GM23338 (cell line): ENCODE results near the gene TFF1.

Experiments
- CREB1 ChIP-seq: fragments of 250-450 bp; sonication (Bioruptor Pico); IDR thresholded peaks from 2 replicates; pipeline ENCODE4 v1.5.0; 2020; ENCODE audit warnings: low read depth, mild to moderate bottlenecking, moderate library complexity
- EZH2 ChIP-seq: fragments of 200-600 bp; sonication (generic); IDR thresholded peaks from one replicate; pipeline ENCODE4 v1.8.0; 2017; ENCODE audit warnings: antibody characterized with exemption, mild to moderate bottlenecking, low read depth; ENCODE audit not compliant: unreplicated experiment
- EZH2phosphoT487 ChIP-seq: fragments of 200-600 bp; sonication (generic); IDR thresholded peaks from one replicate; pipeline ENCODE4 v1.8.1; 2018; ENCODE audit warnings: antibody characterized with exemption; ENCODE audit not compliant: unreplicated experiment
- JUNB ChIP-seq: IDR thresholded peaks from one replicate; pipeline ENCODE4 v1.6.1; 2016; ENCODE audit warnings: antibody characterized with exemption; ENCODE audit not compliant: unreplicated experiment
- POLR2AphosphoS5 ChIP-seq: IDR thresholded peaks from 2 replicates; pipeline ENCODE4 v1.6.1; 2016; ENCODE audit warnings: antibody characterized with exemption, low read depth
- ZNF114 ChIP-seq: fragments of 250-450 bp; sonication (Bioruptor Pico); IDR thresholded peaks from 2 replicates; pipeline ENCODE4 v1.5.0; 2020; ENCODE audit warnings: mild to moderate bottlenecking, moderate library complexity
- ZNF331 ChIP-seq: fragments of 250-450 bp; sonication (Bioruptor Pico); IDR thresholded peaks from 2 replicates; pipeline ENCODE4 v1.5.0; 2020; ENCODE audit warnings: low read depth, mild to moderate bottlenecking, moderate library complexity
- TF ChIP-seq, protein P1 (sequence below), 2 experiments: fragments of 200-600 bp in 1 of 2; sonication (generic) in 1 of 2; conservative IDR thresholded peaks; 2 replicates each; pipeline versions ENCODE4 v1.5.1 to v1.6.1; 2016 to 2017; ENCODE audit warnings: antibody characterized with exemption in 2 of 2, low read depth in 2 of 2, mild to moderate bottlenecking in 2 of 2, moderate library complexity in 1 of 2
- TF ChIP-seq, protein P2 (sequence below): fragments of 250-450 bp; sonication (Bioruptor Pico); IDR thresholded peaks from 2 replicates; pipeline ENCODE4 v1.5.0; 2020; ENCODE audit warnings: mild to moderate bottlenecking, moderate library complexity
- TF ChIP-seq, protein P3 (sequence below): IDR thresholded peaks from one replicate; pipeline ENCODE4 v1.6.1; 2018; ENCODE audit warnings: antibody characterized with exemption; ENCODE audit not compliant: unreplicated experiment

DNA sequence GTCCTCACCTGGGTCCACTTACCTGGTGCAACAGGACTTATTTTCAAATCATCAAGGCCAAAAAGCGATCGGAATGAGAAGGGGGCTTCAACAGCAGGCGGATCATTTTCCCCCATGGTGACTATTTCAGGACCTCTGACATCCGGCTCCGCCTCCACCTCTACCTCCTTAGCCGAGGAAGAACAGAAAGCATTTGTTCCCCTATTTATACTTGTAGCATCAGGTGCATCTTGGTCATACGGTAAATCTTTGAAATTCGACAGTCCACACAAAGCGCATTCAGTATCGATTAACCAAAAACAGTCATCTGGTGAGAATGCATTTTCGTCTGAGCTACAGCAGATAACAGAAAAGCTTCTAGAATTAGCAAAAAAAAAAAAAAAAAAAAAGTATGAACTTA, 29.0 kb upstream of the TFF1 start:
- TF ChIP-seq, protein P1, sequence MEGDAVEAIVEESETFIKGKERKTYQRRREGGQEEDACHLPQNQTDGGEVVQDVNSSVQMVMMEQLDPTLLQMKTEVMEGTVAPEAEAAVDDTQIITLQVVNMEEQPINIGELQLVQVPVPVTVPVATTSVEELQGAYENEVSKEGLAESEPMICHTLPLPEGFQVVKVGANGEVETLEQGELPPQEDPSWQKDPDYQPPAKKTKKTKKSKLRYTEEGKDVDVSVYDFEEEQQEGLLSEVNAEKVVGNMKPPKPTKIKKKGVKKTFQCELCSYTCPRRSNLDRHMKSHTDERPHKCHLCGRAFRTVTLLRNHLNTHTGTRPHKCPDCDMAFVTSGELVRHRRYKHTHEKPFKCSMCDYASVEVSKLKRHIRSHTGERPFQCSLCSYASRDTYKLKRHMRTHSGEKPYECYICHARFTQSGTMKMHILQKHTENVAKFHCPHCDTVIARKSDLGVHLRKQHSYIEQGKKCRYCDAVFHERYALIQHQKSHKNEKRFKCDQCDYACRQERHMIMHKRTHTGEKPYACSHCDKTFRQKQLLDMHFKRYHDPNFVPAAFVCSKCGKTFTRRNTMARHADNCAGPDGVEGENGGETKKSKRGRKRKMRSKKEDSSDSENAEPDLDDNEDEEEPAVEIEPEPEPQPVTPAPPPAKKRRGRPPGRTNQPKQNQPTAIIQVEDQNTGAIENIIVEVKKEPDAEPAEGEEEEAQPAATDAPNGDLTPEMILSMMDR (conservative IDR thresholded peaks at IDR 0.05; ENCODE audit: low read depth in 2 of 2): no peak
- TF ChIP-seq JUNB (no peak), ZNF114 (CRISPR knock-in tag) (no peak), EZH2phosphoT487 (no peak), POLR2AphosphoS5 (no peak), CREB1 (CRISPR knock-in tag) (no peak), EZH2 (no peak), ZNF331 (no peak)
- TF ChIP-seq, protein P2, sequence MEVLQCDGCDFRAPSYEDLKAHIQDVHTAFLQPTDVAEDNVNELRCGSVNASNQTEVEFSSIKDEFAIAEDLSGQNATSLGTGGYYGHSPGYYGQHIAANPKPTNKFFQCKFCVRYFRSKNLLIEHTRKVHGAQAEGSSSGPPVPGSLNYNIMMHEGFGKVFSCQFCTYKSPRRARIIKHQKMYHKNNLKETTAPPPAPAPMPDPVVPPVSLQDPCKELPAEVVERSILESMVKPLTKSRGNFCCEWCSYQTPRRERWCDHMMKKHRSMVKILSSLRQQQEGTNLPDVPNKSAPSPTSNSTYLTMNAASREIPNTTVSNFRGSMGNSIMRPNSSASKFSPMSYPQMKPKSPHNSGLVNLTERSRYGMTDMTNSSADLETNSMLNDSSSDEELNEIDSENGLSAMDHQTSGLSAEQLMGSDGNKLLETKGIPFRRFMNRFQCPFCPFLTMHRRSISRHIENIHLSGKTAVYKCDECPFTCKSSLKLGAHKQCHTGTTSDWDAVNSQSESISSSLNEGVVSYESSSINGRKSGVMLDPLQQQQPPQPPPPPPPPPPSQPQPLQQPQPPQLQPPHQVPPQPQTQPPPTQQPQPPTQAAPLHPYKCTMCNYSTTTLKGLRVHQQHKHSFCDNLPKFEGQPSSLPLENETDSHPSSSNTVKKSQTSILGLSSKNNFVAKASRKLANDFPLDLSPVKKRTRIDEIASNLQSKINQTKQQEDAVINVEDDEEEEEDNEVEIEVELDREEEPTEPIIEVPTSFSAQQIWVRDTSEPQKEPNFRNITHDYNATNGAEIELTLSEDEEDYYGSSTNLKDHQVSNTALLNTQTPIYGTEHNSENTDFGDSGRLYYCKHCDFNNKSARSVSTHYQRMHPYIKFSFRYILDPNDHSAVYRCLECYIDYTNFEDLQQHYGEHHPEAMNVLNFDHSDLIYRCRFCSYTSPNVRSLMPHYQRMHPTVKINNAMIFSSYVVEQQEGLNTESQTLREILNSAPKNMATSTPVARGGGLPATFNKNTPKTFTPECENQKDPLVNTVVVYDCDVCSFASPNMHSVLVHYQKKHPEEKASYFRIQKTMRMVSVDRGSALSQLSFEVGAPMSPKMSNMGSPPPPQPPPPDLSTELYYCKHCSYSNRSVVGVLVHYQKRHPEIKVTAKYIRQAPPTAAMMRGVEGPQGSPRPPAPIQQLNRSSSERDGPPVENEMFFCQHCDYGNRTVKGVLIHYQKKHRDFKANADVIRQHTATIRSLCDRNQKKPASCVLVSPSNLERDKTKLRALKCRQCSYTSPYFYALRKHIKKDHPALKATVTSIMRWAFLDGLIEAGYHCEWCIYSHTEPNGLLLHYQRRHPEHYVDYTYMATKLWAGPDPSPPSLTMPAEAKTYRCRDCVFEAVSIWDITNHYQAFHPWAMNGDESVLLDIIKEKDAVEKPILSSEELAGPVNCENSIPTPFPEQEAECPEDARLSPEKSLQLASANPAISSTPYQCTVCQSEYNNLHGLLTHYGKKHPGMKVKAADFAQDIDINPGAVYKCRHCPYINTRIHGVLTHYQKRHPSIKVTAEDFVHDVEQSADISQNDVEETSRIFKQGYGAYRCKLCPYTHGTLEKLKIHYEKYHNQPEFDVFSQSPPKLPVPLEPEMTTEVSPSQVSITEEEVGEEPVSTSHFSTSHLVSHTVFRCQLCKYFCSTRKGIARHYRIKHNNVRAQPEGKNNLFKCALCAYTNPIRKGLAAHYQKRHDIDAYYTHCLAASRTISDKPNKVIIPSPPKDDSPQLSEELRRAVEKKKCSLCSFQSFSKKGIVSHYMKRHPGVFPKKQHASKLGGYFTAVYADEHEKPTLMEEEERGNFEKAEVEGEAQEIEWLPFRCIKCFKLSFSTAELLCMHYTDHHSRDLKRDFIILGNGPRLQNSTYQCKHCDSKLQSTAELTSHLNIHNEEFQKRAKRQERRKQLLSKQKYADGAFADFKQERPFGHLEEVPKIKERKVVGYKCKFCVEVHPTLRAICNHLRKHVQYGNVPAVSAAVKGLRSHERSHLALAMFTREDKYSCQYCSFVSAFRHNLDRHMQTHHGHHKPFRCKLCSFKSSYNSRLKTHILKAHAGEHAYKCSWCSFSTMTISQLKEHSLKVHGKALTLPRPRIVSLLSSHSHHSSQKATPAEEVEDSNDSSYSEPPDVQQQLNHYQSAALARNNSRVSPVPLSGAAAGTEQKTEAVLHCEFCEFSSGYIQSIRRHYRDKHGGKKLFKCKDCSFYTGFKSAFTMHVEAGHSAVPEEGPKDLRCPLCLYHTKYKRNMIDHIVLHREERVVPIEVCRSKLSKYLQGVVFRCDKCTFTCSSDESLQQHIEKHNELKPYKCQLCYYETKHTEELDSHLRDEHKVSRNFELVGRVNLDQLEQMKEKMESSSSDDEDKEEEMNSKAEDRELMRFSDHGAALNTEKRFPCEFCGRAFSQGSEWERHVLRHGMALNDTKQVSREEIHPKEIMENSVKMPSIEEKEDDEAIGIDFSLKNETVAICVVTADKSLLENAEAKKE (CRISPR knock-in tag): no peak
- TF ChIP-seq, protein P3, sequence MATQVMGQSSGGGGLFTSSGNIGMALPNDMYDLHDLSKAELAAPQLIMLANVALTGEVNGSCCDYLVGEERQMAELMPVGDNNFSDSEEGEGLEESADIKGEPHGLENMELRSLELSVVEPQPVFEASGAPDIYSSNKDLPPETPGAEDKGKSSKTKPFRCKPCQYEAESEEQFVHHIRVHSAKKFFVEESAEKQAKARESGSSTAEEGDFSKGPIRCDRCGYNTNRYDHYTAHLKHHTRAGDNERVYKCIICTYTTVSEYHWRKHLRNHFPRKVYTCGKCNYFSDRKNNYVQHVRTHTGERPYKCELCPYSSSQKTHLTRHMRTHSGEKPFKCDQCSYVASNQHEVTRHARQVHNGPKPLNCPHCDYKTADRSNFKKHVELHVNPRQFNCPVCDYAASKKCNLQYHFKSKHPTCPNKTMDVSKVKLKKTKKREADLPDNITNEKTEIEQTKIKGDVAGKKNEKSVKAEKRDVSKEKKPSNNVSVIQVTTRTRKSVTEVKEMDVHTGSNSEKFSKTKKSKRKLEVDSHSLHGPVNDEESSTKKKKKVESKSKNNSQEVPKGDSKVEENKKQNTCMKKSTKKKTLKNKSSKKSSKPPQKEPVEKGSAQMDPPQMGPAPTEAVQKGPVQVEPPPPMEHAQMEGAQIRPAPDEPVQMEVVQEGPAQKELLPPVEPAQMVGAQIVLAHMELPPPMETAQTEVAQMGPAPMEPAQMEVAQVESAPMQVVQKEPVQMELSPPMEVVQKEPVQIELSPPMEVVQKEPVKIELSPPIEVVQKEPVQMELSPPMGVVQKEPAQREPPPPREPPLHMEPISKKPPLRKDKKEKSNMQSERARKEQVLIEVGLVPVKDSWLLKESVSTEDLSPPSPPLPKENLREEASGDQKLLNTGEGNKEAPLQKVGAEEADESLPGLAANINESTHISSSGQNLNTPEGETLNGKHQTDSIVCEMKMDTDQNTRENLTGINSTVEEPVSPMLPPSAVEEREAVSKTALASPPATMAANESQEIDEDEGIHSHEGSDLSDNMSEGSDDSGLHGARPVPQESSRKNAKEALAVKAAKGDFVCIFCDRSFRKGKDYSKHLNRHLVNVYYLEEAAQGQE: no peak
